K562 (cell line): ENCODE measurements around the gene PSMC3IP. TPM values are rescaled to one million over a fixed set of nuclear protein-coding genes. Genes with fewer than 3 reads are reported as not detected.

Experiments
- BCOR ChIP-seq: fragments of 450-650 bp; IDR thresholded peaks from 2 replicates; pipeline ENCODE4 v1.6.1; 2016
- BRCA1 ChIP-seq, 2 experiments: fragments of 450-650 bp in 1 of 2; sonication (generic) in 1 of 2; formaldehyde crosslinking in 1 of 2; IDR thresholded peaks; 2 replicates each; pipeline versions ENCODE4 v1.5.0 to v1.6.1; 2017 to 2020; ENCODE audit warnings: mild to moderate bottlenecking in 1 of 2, missing genetic modification reagents in 1 of 2
- CBFB ChIP-seq: sonication (generic); formaldehyde crosslinking; IDR thresholded peaks from 2 replicates; pipeline ENCODE4 v1.4.0; 2020; ENCODE audit warnings: mild to moderate bottlenecking, missing genetic modification reagents
- CTBP1 ChIP-seq: fragments of 450-650 bp; IDR thresholded peaks from 2 replicates; pipeline ENCODE4 v1.6.1; 2016; ENCODE audit warnings: borderline replicate concordance
- ELF2 ChIP-seq: fragments of 250-450 bp; sonication (Bioruptor Pico); IDR thresholded peaks from 2 replicates; pipeline ENCODE4 v1.5.0; 2021; ENCODE audit warnings: mild to moderate bottlenecking
- ELF4 ChIP-seq: fragments of 450-650 bp; formaldehyde crosslinking; IDR thresholded peaks from 2 replicates; pipeline ENCODE4 v1.4.0; 2022; ENCODE audit warnings: missing genetic modification characterization
- ETV5 ChIP-seq: sonication (generic); formaldehyde crosslinking; IDR thresholded peaks from 2 replicates; pipeline ENCODE4 v1.4.0; 2020; ENCODE audit warnings: low read depth, mild to moderate bottlenecking, missing genetic modification reagents
- LCOR ChIP-seq: sonication (generic); formaldehyde crosslinking; IDR thresholded peaks from 2 replicates; pipeline ENCODE4 v1.8.0; 2022; ENCODE audit warnings: mild to moderate bottlenecking, missing genetic modification reagents
- MEF2A ChIP-seq: IDR thresholded peaks from 2 replicates; pipeline ENCODE4 v1.6.1; 2011; ENCODE audit warnings: low read depth, mild to moderate bottlenecking, low read length, moderate library complexity; ENCODE audit not compliant: control insufficient read depth
- NCOA4 ChIP-seq: fragments of 450-650 bp; IDR thresholded peaks from 2 replicates; pipeline ENCODE4 v1.6.1; 2018; ENCODE audit warnings: mild to moderate bottlenecking; ENCODE audit not compliant: partially characterized antibody
- PHB ChIP-seq: fragments of 250-450 bp; sonication (Bioruptor Pico); IDR thresholded peaks from 2 replicates; pipeline ENCODE4 v1.5.0; 2021
- PHF8 ChIP-seq: fragments of 200-600 bp; sonication (generic); IDR thresholded peaks from 2 replicates; pipeline ENCODE4 v1.6.1; 2012; ENCODE audit warnings: mixed run types, mild to moderate bottlenecking, inconsistent platforms, low read length, moderate library complexity, borderline replicate concordance
- PURB ChIP-seq: sonication (generic); formaldehyde crosslinking; IDR thresholded peaks from 2 replicates; pipeline ENCODE4 v1.9.0; 2021; ENCODE audit warnings: low read depth, mild to moderate bottlenecking, missing genetic modification reagents
- SMAD4 ChIP-seq: fragments of 250-450 bp; sonication (Bioruptor Pico); conservative IDR thresholded peaks from 2 replicates; pipeline ENCODE4 v1.8.0; 2021; ENCODE audit warnings: inconsistent platforms, mild to moderate bottlenecking, moderate library complexity
- SMC3 ChIP-seq: conservative IDR thresholded peaks from 2 replicates; pipeline ENCODE4 v1.6.1; 2011; ENCODE audit warnings: low read depth, low read length, improper control_type of control experiment; ENCODE audit not compliant: insufficient read depth
- TFAM ChIP-seq: fragments of 250-450 bp; sonication (Bioruptor Pico); conservative IDR thresholded peaks from 2 replicates; pipeline ENCODE4 v1.5.0; 2021; ENCODE audit warnings: mild to moderate bottlenecking, moderate library complexity
- XRCC5 ChIP-seq: fragments of 200-400 bp; formaldehyde crosslinking; IDR thresholded peaks from 2 replicates; pipeline ENCODE4 v1.6.1; 2017; ENCODE audit warnings: low read depth, mild to moderate bottlenecking, low read length
- ZNF217 ChIP-seq: sonication (generic); formaldehyde crosslinking; IDR thresholded peaks from 2 replicates; pipeline ENCODE4 v1.8.0; 2022; ENCODE audit warnings: mild to moderate bottlenecking, missing genetic modification reagents
- ZNF668 ChIP-seq: fragments of 250-450 bp; sonication (Bioruptor Pico); IDR thresholded peaks from 2 replicates; pipeline ENCODE4 v1.8.0; 2022; ENCODE audit warnings: mild to moderate bottlenecking, inconsistent platforms
- polyA plus RNA-seq, 8 experiments: library from polyadenylated mRNA; depleted of rRNA in 4 of 8; stranded (reverse) in 5 of 8; unstranded in 3 of 8; fragments of >200 nt; fragmentation: Nextera tagmentation in 2 of 8; fragmentation: Illumina TruSeq in 1 of 8; extraction: Ambion mirVana in 2 of 8; extraction: Trizol in 1 of 8; gene quantifications; 2 replicates each; pipeline versions ENCODE4 v1.2.1 to v1.2.3, GENCODE V29; 2011 to 2014; ENCODE audit warnings: inconsistent platforms in 1 of 8, missing spikeins in 1 of 8
- total RNA-seq, 7 experiments: library from RNA; depleted of rRNA in 6 of 7; stranded (reverse); fragments of >200 nt in 6 of 7; fragmentation: Illumina TruSeq in 2 of 7; extraction: Trizol in 2 of 7; gene quantifications; 2 replicates each; pipeline versions ENCODE4 v1.2.1 to v1.2.3, GENCODE V29; 2011 to 2021; ENCODE audit warnings: low replicate concordance in 1 of 7
- TF ChIP-seq, protein P1 (sequence below): fragments of 250-450 bp; sonication (Bioruptor Pico); IDR thresholded peaks from 2 replicates; pipeline ENCODE4 v1.8.0; 2022; ENCODE audit warnings: moderate library complexity, mild to moderate bottlenecking, inconsistent platforms
- TF ChIP-seq, protein P2 (sequence below): sonication (generic); IDR thresholded peaks from 2 replicates; pipeline ENCODE4 v1.6.1; 2016
- TF ChIP-seq, protein P3 (sequence below), 2 experiments: fragments of 450-650 bp; IDR thresholded peaks; 2 replicates each; pipeline ENCODE4 v1.6.1; 2016

PSMC3IP gene
- total and polyA plus RNA-seq, 9 of the 15 experiments (the other 6 are each of a cell fraction or from before 2014, with no cell fraction given), result 13.8 to 65.6 (median 32.8) TPM

DNA sequence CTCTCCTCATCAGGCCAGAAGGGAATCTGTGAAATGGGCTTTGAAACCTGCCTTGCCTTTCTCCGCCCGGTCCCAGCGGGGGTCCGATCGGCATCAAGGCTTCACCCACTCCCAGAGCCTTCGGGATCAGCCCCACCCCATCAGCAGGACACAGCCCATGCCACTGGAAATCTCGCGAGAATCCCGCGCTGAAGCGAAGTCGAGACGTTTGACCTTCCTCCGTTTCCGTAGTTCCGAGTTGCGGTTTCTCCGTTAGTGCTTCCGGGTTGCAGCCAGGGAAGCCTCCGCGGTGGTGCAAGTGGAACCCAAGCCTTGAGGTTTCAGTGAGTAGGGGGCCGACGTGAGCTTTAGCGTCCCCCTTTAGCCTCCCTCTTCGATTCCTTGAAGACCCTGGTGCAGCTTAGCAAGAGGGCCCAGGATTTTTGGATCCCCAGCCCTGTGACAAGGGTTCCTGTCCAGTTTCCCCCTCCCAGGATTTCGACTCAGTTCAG lies 15.6 kb downstream of the PSMC3IP start, which contains the start of gene COASY (continued):
- no peak for TF ChIP-seq TFAM (CRISPR knock-in tag)
- TF ChIP-seq CTBP1, result no peak
- TF ChIP-seq SMAD4 (CRISPR knock-in tag), result no peak
- TF ChIP-seq PHF8, result peak; percentile 57; the same call in 1 of the 2 replicates
- no peak for TF ChIP-seq ELF4
- no peak for TF ChIP-seq XRCC5
- no peak for TF ChIP-seq PHB (CRISPR knock-in tag)
- TF ChIP-seq, protein P1, sequence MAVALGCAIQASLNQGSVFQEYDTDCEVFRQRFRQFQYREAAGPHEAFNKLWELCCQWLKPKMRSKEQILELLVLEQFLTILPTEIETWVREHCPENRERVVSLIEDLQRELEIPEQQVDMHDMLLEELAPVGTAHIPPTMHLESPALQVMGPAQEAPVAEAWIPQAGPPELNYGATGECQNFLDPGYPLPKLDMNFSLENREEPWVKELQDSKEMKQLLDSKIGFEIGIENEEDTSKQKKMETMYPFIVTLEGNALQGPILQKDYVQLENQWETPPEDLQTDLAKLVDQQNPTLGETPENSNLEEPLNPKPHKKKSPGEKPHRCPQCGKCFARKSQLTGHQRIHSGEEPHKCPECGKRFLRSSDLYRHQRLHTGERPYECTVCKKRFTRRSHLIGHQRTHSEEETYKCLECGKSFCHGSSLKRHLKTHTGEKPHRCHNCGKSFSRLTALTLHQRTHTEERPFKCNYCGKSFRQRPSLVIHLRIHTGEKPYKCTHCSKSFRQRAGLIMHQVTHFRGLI (CRISPR knock-in tag), result no peak
- TF ChIP-seq PURB, result no peak
- TF ChIP-seq BCOR, result peak; percentile 76
- TF ChIP-seq ZNF217, result no peak
- TF ChIP-seq SMC3, result no peak
- no peak for TF ChIP-seq ZNF668 (CRISPR knock-in tag)
- 0 out of 2 replicates have a peak, but pooled peaks have one; percentile 10 for TF ChIP-seq MEF2A
- TF ChIP-seq ETV5, result 0 out of 2 replicates have a peak, but pooled peaks have one; percentile 29
- TF ChIP-seq, protein P2, sequence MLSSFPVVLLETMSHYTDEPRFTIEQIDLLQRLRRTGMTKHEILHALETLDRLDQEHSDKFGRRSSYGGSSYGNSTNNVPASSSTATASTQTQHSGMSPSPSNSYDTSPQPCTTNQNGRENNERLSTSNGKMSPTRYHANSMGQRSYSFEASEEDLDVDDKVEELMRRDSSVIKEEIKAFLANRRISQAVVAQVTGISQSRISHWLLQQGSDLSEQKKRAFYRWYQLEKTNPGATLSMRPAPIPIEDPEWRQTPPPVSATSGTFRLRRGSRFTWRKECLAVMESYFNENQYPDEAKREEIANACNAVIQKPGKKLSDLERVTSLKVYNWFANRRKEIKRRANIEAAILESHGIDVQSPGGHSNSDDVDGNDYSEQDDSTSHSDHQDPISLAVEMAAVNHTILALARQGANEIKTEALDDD, result peak; percentile 73; the same call in 1 of the 2 replicates
- TF ChIP-seq, protein P3, sequence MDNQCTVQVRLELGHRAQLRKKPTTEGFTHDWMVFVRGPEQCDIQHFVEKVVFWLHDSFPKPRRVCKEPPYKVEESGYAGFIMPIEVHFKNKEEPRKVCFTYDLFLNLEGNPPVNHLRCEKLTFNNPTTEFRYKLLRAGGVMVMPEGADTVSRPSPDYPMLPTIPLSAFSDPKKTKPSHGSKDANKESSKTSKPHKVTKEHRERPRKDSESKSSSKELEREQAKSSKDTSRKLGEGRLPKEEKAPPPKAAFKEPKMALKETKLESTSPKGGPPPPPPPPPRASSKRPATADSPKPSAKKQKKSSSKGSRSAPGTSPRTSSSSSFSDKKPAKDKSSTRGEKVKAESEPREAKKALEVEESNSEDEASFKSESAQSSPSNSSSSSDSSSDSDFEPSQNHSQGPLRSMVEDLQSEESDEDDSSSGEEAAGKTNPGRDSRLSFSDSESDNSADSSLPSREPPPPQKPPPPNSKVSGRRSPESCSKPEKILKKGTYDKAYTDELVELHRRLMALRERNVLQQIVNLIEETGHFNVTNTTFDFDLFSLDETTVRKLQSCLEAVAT (IDR thresholded peaks at IDR 0.05), result peak in 1 of 2 experiments; percentile 95; a peak in 2 of 4 replicates
- TF ChIP-seq LCOR (CRISPR knock-in tag), result 0 out of 2 replicates have a peak, but pooled peaks have one; percentile 9
- peak; percentile 97 for TF ChIP-seq CBFB (CRISPR knock-in tag)
- TF ChIP-seq ELF2, result peak; percentile 91
- no peak for TF ChIP-seq NCOA4
- TF ChIP-seq BRCA1 (IDR thresholded peaks at IDR 0.05), result no peak
- no peak for TF ChIP-seq BRCA1 (CRISPR knock-in tag; IDR thresholded peaks at IDR 0.05)
